Osteocyte (in vitro differentiated cells): ENCODE data around the gene SIPA1L3. TPM values are rescaled to one million over a fixed set of nuclear protein-coding genes. Genes with fewer than 3 reads are reported as not detected.
"Not testable (repeated sequence)": the region's sequence is repeated elsewhere in the genome, so short reads cannot be mapped to it uniquely, and the experiment has no call there.

ENCODE experiments used
- DNase-seq: peaks from one replicate; pipeline ENCODE4 v3.0.0; 2021; ENCODE audit warnings: mixed read lengths; ENCODE audit not compliant: unreplicated experiment; ENCODE audit errors: extremely low spot score
- H3K27ac Mint-ChIP-seq: one replicate; pipeline ENCODE4 v1.8.0; 2021; ENCODE audit warnings: mild to moderate bottlenecking, mixed read lengths; ENCODE audit not compliant: unreplicated experiment
- H3K27me3 Mint-ChIP-seq: one replicate; pipeline ENCODE4 v1.8.0; 2021; ENCODE audit warnings: mixed read lengths; ENCODE audit not compliant: unreplicated experiment
- H3K36me3 Mint-ChIP-seq: one replicate; pipeline ENCODE4 v1.8.0; 2021; ENCODE audit warnings: mixed read lengths; ENCODE audit not compliant: unreplicated experiment
- H3K4me1 Mint-ChIP-seq: one replicate; pipeline ENCODE4 v1.8.0; 2021; ENCODE audit warnings: mixed read lengths; ENCODE audit not compliant: unreplicated experiment
- H3K4me3 Mint-ChIP-seq: one replicate; pipeline ENCODE4 v1.8.0; 2021; ENCODE audit warnings: mild to moderate bottlenecking, moderate library complexity, mixed read lengths; ENCODE audit not compliant: unreplicated experiment
- H3K9me3 Mint-ChIP-seq: one replicate; pipeline ENCODE4 v1.8.0; 2021; ENCODE audit warnings: mixed read lengths; ENCODE audit not compliant: unreplicated experiment
- long read RNA-seq: library from polyadenylated mRNA; unstranded; transcript quantifications from one replicate; pipeline ENCODE4 v2.0.0, GENCODE V29; 2021
- total RNA-seq: library from RNA; stranded (reverse); gene quantifications from 2 replicates; pipeline ENCODE4 v1.2.1, GENCODE V29; 2021
- TF ChIP-seq, protein P1 (sequence below): fragments of 200-600 bp; sonication (generic); IDR thresholded peaks from 2 replicates; pipeline ENCODE4 v1.5.0; 2021; ENCODE audit warnings: antibody characterized with exemption, mild to moderate bottlenecking, moderate library complexity

SIPA1L3 gene
- total RNA-seq: 27.1 and 33.8 TPM in 2 replicates
- long read RNA-seq, partial matches to known transcripts: 0 of 4 reads
- long read RNA-seq, other reads (novel, unspliced or antisense): 4 of 4 reads

DNA sequence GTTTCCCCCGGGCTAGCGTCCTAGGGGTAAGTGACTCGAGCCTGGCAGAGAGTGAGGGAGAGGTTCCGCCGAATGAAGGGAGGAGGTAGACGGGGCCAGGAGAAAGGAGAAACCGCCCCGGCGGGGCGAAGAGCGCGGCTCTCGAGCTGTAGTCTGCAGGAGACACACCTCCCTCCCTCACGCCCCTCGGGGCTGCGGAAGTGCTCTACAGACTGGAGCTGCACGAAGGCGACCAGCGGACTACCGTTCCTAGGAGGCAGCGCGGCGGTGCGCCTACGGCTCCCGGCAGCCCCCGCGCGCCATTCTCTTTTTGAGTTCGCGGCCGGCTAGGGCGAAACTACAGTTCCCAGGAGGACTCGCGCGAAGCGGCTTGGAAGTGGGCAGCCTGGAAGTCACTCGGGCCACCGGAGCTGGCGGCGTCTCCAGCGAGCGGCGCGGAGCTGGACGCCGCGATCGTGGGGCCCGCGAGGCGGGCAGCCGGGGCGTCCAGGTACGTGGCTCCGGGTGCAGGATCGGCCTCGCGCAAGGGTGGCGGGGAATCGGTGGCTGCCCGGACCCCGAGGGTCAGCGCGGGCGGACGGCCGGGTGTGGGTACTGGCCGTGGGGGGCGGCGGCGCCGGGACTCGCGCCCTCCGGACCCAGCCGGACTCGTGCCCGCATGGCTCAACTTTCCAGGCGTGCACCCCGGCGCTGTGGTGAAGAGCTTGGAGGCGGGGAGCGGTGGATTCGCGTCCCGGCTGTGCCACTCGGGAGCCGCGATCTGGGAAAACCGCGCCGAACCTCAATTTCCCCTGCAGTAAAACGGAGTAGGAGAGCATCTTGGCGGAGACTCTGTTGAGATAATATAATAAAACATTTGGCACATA lies at the start of gene SIPA1L3:
Gene SIPA1L3, plus strand, starts transcription at position 340 of the 866 bp plus-strand sequence. CDS start 174,358 bp downstream, outside the sequence.
- Mint-ChIP-seq H3K27me3 (no peaks in the 10 kb centered on the region), H3K4me3 (peak within 1 kb of the TSS; percentile 92), H3K9me3 (no peaks in the 10 kb centered on the region), H3K36me3 (no peaks in the 10 kb centered on the region), H3K27ac (peak within 1 kb of the TSS; percentile 83), H3K4me1 (peaks cover 17% of the 10 kb centered on the region)
- TF ChIP-seq, protein P1, sequence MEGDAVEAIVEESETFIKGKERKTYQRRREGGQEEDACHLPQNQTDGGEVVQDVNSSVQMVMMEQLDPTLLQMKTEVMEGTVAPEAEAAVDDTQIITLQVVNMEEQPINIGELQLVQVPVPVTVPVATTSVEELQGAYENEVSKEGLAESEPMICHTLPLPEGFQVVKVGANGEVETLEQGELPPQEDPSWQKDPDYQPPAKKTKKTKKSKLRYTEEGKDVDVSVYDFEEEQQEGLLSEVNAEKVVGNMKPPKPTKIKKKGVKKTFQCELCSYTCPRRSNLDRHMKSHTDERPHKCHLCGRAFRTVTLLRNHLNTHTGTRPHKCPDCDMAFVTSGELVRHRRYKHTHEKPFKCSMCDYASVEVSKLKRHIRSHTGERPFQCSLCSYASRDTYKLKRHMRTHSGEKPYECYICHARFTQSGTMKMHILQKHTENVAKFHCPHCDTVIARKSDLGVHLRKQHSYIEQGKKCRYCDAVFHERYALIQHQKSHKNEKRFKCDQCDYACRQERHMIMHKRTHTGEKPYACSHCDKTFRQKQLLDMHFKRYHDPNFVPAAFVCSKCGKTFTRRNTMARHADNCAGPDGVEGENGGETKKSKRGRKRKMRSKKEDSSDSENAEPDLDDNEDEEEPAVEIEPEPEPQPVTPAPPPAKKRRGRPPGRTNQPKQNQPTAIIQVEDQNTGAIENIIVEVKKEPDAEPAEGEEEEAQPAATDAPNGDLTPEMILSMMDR: no peak
- peak; percentile 98 for DNase-seq

DNA sequence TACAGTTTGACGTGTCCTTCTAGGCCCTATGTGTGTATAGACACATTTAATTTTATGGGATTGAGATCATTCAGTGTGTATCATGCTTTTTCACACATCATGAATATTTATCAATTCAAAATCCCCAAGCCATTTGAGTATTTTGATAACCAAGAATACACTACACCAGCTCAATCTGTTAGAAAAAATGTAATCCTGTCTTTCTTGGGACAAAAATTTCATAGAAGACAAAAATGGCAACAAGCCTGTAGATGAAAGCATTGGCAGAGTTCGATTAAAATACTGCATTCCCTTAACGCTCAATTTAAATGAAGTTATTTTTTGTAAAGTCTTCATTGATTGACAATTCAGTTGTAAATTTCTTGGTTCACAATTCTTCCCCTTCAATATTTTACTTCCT lies 42.5 kb upstream of the SIPA1L3 start:
- no peak for DNase-seq
- Mint-ChIP-seq H3K36me3 (no peaks in the 10 kb centered on the region), H3K27me3 (no peaks in the 10 kb centered on the region), H3K9me3 (peaks cover 6% of the 10 kb centered on the region), H3K4me3 (no peak overlapping the region), H3K27ac (no peak overlapping the region), H3K4me1 (no peaks in the 10 kb centered on the region)
- TF ChIP-seq, protein P1: no peak

GRCh38 chr19:37865930-37866329 lies 41.1 kb upstream of the SIPA1L3 start:
- H3K4me3 Mint-ChIP-seq, H3K36me3 Mint-ChIP-seq, H3K4me1 Mint-ChIP-seq, DNase-seq, H3K27me3 Mint-ChIP-seq, H3K27ac Mint-ChIP-seq: not testable (repeated sequence)
- H3K9me3 Mint-ChIP-seq: peaks cover 13% of the 10 kb centered on the region

DNA sequence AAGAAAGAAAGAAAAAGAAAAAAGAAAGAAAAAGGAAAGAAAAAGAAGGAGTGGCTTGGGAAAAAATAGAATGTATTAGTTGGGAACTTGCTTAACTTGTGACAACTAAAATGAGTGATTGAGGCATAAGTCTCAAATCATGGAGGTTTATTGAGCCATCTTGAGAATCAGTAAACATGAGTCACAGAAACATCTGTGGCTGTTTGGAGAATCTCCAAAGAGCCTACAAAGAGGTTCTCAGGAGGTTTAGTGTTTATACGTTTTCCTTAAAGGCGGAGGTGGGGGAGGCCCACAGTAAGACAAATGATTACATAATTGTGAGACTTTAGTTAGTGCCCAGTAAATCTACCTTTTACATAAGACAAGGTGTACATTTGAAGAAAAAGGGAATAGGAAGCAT lies 39.2 kb upstream of the SIPA1L3 start:
- no peak overlapping the region for H3K4me3 Mint-ChIP-seq
- H3K9me3 Mint-ChIP-seq: peaks cover 15% of the 10 kb centered on the region
- TF ChIP-seq, protein P1: no peak
- no peaks in the 10 kb centered on the region for H3K36me3 Mint-ChIP-seq
- H3K27me3 Mint-ChIP-seq: no peaks in the 10 kb centered on the region
- H3K27ac Mint-ChIP-seq: no peak overlapping the region
- no peaks in the 10 kb centered on the region for H3K4me1 Mint-ChIP-seq
- DNase-seq: no peak

DNA sequence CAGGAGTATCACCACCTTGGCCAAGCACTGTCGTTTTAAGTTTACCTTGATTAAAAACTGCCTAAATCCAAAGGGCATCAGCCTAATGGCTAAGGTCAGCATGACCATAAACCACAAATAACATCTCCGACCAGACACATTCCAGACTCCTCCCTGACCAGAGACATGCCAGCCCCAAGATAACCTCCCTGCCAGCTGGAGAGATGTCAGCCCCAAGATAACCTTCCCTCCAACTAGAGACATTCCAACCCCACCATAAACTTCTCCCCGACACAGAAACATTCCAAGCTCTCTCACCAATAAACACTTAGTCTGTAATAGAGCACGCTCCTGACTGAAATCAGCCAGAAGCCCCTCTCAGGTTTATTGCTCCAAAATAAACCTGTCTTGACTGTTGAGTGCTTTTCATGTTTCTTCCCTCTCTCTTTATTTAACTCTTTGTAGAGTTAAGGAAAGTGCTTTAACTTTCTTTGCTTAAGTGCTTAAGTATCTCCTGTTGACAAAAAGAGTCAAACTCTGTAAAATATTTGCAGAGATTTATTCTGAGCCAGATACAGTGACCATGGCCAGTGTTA lies 37.2 kb upstream of the SIPA1L3 start:
- Mint-ChIP-seq H3K4me1 (no peaks in the 10 kb centered on the region), H3K36me3 (no peaks in the 10 kb centered on the region)

More for the DNA sequence above, 37.2 kb upstream of the SIPA1L3 start:
- Mint-ChIP-seq H3K4me3 (no peak overlapping the region), H3K27ac (no peak overlapping the region), H3K9me3 (peaks cover 15% of the 10 kb centered on the region), H3K27me3 (no peaks in the 10 kb centered on the region)
- TF ChIP-seq, protein P1: no peak
- DNase-seq: no peak
